PC-9 (cell line): ENCODE results near the gene BTAF1. TPM values are rescaled to one million over a fixed set of nuclear protein-coding genes. Genes with fewer than 3 reads are reported as not detected.
"Not testable (repeated sequence)": the region's sequence is repeated elsewhere in the genome, so short reads cannot be mapped to it uniquely, and the experiment has no call there.

ENCODE experiments used
- BruUV-seq: library from RNA; stranded (reverse); fragments of 400-500 nt; replicated peaks from 2 replicates; lab custom pipeline; 2021; lab: Mats Ljungman, UMichigan
- CTCF ChIA-PET: fragments of 300-600 bp; sonication (Branson Sonifier 250); formaldehyde crosslinking; loops from one replicate; lab custom pipeline; 2022; ENCODE audit warnings: antibody characterized with exemption; lab: Charles Lee
- POLR2A ChIA-PET: fragments of 300-600 bp; sonication (Branson Sonifier 250); formaldehyde crosslinking; loops from one replicate; lab custom pipeline; 2022; ENCODE audit warnings: antibody characterized with exemption; ENCODE audit not compliant: unreplicated experiment; lab: Charles Lee
- DNase-seq, 2 experiments: peaks; one replicate each; pipeline versions ENCODE4 v3.0.0 to v3.0.0-alpha.2; 2015 to 2022; ENCODE audit warnings: mixed read lengths in 1 of 2
- H2AFZ ChIP-seq: fragments of 200-600 bp; sonication (generic); 2 replicates; pipeline ENCODE4 v1.8.1; 2017; ENCODE audit warnings: antibody characterized with exemption
- H3F3A ChIP-seq: fragments of 200-600 bp; sonication (generic); 2 replicates; pipeline ENCODE4 v1.8.1; 2017; ENCODE audit warnings: antibody characterized with exemption, mild to moderate bottlenecking, low read depth; ENCODE audit not compliant: insufficient read depth
- H3K27ac ChIP-seq: fragments of 200-600 bp; sonication (generic); 2 replicates; pipeline ENCODE4 v1.6.1; 2016; ENCODE audit warnings: mixed run types
- H3K27me3 ChIP-seq: fragments of 200-600 bp; sonication (generic); 2 replicates; pipeline ENCODE4 v1.6.1; 2016; ENCODE audit warnings: low read depth, mixed run types; ENCODE audit not compliant: insufficient read depth
- H3K36me3 ChIP-seq: fragments of 200-600 bp; sonication (generic); 2 replicates; pipeline ENCODE4 v1.6.1; 2016; ENCODE audit warnings: low read depth, mixed run types
- H3K4me1 ChIP-seq: fragments of 200-600 bp; sonication (generic); replicated peaks from 2 replicates; pipeline ENCODE4 v1.6.1; 2016; ENCODE audit warnings: mixed run types; ENCODE audit not compliant: insufficient read depth
- H3K4me2 ChIP-seq: fragments of 200-600 bp; sonication (generic); 2 replicates; pipeline ENCODE4 v1.6.1; 2017; ENCODE audit warnings: mixed run types
- H3K4me3 ChIP-seq: fragments of 200-600 bp; sonication (generic); 2 replicates; pipeline ENCODE4 v1.6.1; 2016; ENCODE audit warnings: mixed run types
- H3K79me2 ChIP-seq: fragments of 200-600 bp; sonication (generic); 2 replicates; pipeline ENCODE4 v1.6.1; 2017; ENCODE audit warnings: low read depth, mixed run types
- H3K9me2 ChIP-seq: fragments of 200-600 bp; sonication (generic); 2 replicates; pipeline ENCODE4 v1.8.1; 2017; ENCODE audit warnings: mild to moderate bottlenecking; ENCODE audit not compliant: insufficient read depth
- H3K9me3 ChIP-seq: fragments of 200-600 bp; sonication (generic); 2 replicates; pipeline ENCODE4 v1.8.1; 2016; ENCODE audit warnings: low read depth; ENCODE audit not compliant: insufficient read depth
- H4K20me1 ChIP-seq: fragments of 200-600 bp; sonication (generic); 2 replicates; pipeline ENCODE4 v1.8.1; 2017; ENCODE audit not compliant: insufficient read depth
- CTCF ChIP-seq: fragments of 200-600 bp; sonication (generic); conservative IDR thresholded peaks from 2 replicates; pipeline ENCODE4 v1.6.1; 2017; ENCODE audit warnings: mixed run types, antibody characterized with exemption, mild to moderate bottlenecking, moderate library complexity
- EZH2 ChIP-seq: fragments of 200-600 bp; sonication (generic); IDR thresholded peaks from 2 replicates; pipeline ENCODE4 v1.8.0; 2017; ENCODE audit warnings: antibody characterized with exemption, low read depth
- intact Hi-C: fragments of 100-400 bp; cut with micrococcal nuclease; formaldehyde crosslinking; loops from one replicate; pipeline ENCODE4 v1.10.0; 2022; ENCODE audit not compliant: unreplicated experiment
- total RNA-seq: library from RNA; stranded (reverse); gene quantifications from 2 replicates; pipeline ENCODE4 v1.2.3, GENCODE V29; 2021

The BTAF1 gene
- total RNA-seq, 1 experiment from 2014 or later, result 19.0 TPM

- BruUV-seq, result no TSS peak
- POLR2A ChIA-PET, result no interaction called here
- no peaks in the 10 kb centered on the region for H3K9me3 ChIP-seq
These were observed 108.0 kb downstream of the BTAF1 start for GRCh38 chr10:92031580-92031979.

GRCh38 chr10:92033070-92033469, 109.5 kb downstream of the BTAF1 start:
- BruUV-seq, H3K4me2 ChIP-seq, intact Hi-C loops, H3K4me3 ChIP-seq, H3K27me3 ChIP-seq, CTCF ChIA-PET, H3K36me3 ChIP-seq, H3K4me1 ChIP-seq, H3K9me3 ChIP-seq, H2AFZ ChIP-seq, H3K9me2 ChIP-seq, H3K27ac ChIP-seq, H3F3A ChIP-seq, H3K79me2 ChIP-seq, H4K20me1 ChIP-seq, POLR2A ChIA-PET, DNase-seq: not testable (repeated sequence)

More at GRCh38 chr10:92031580-92031979, 108.0 kb downstream of the BTAF1 start:
- Histone ChIP-seq H3K4me1 (no peaks in the 10 kb centered on the region), H3K27me3 (no peaks in the 10 kb centered on the region), H3K79me2 (no peaks in the 10 kb centered on the region), H4K20me1 (no peaks in the 10 kb centered on the region), H3K4me2 (no peak overlapping the region), H3K36me3 (no peaks in the 10 kb centered on the region), H2AFZ (no peak overlapping the region), H3F3A (no peaks in the 10 kb centered on the region), H3K4me3 (no peak overlapping the region), H3K9me2 (no peaks in the 10 kb centered on the region), H3K27ac (no peak overlapping the region)
- DNase-seq, result no peak
- CTCF ChIA-PET, result no interaction called here
- TF ChIP-seq CTCF, result no peak
- no peak for TF ChIP-seq EZH2
- intact Hi-C loops, result no loop called here

GRCh38 chr10:92038949-92039348, 115.4 kb downstream of the BTAF1 start:
- DNase-seq, result no peak
- H3K79me2 ChIP-seq, result no peaks in the 10 kb centered on the region
- no peaks in the 10 kb centered on the region for H3K9me3 ChIP-seq
- BruUV-seq, result no TSS peak
- H3K9me2 ChIP-seq, result no peaks in the 10 kb centered on the region
- H2AFZ ChIP-seq, result no peak overlapping the region
- H3K4me1 ChIP-seq, result no peaks in the 10 kb centered on the region
- ChIA-PET CTCF (no interaction called here), POLR2A (no interaction called here)
- no peaks in the 10 kb centered on the region for H3F3A ChIP-seq
- no peaks in the 10 kb centered on the region for H4K20me1 ChIP-seq
- TF ChIP-seq CTCF (no peak), EZH2 (no peak)
- no peak overlapping the region for H3K4me2 ChIP-seq
- intact Hi-C loops, result no loop called here
- no peak overlapping the region for H3K4me3 ChIP-seq
- H3K27me3 ChIP-seq, result no peaks in the 10 kb centered on the region
- H3K36me3 ChIP-seq, result no peaks in the 10 kb centered on the region
- no peak overlapping the region for H3K27ac ChIP-seq

GRCh38 chr10:92042541-92042940, 119.0 kb downstream of the BTAF1 start:
- H3F3A ChIP-seq, result no peaks in the 10 kb centered on the region
- no peak overlapping the region for H3K4me2 ChIP-seq
- no peak for TF ChIP-seq EZH2
- no peak for TF ChIP-seq CTCF
- no peak overlapping the region for H3K4me3 ChIP-seq
- no peaks in the 10 kb centered on the region for H3K4me1 ChIP-seq
- no peak overlapping the region for H2AFZ ChIP-seq
- no peak overlapping the region for H3K27ac ChIP-seq
- no TSS peak for BruUV-seq
- H3K36me3 ChIP-seq, result no peaks in the 10 kb centered on the region
- POLR2A ChIA-PET, result no interaction called here
- no peaks in the 10 kb centered on the region for H4K20me1 ChIP-seq
- H3K79me2 ChIP-seq, result no peaks in the 10 kb centered on the region
- CTCF ChIA-PET, result no interaction called here
- H3K9me2 ChIP-seq, result no peaks in the 10 kb centered on the region
- no peak for DNase-seq
- intact Hi-C loops, result no loop called here
- no peaks in the 10 kb centered on the region for H3K27me3 ChIP-seq
- H3K9me3 ChIP-seq, result no peaks in the 10 kb centered on the region
